ENCODE results near the gene MAB21L3.

MAB21L3 gene

GRCh38 chr1:116163533-116163932 is 52.3 kb downstream of the MAB21L3 start:
- DNase-seq (ENCODE audit: insufficient read length, low spot score) (no peak), FAIRE-seq (no peak)

- no peak for FAIRE-seq
- no peak for DNase-seq (ENCODE audit: insufficient read length, low spot score)
Measured at GRCh38 chr1:116164150-116164549, 53.0 kb downstream of the MAB21L3 start.

DNA sequence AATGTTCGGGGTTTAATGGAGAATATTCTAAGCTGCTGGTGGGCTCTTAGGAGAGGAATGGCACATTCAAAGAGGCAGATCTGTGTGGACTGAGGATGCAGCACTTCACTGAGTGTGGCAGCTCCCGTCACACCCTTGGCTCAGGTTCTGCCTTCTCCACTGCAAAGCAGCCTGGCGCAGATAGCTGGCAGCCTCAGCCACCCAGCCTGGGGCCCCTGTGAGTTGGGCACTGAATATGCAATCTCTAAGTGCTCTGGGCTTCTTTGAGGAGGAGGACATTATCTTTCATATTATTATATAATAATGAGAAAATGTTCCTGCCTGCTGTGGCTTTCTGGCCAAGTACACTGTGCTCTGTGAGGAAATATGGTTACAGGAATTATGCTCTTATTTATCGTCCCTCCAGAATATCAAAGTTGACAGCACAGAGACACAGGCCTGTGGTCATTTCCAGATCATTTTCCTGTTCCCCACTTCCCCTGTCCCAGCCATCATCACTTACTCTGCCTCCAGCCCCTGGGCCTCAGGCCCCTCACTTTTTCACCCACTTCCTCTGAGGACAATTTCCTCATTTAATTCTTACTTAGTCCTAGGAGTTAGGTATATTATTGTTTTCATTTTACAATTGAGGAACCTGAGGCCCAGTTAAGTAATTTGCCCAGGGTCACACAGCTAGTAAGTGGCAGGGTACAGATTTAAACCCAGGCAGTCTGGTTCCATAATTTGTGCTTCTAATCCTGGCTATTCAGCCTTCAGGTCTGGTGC is 53.6 kb downstream of the MAB21L3 start:
- FAIRE-seq: no peak
- DNase-seq (ENCODE audit: insufficient read length, low spot score): no peak

GRCh38 chr1:116165572-116165971 is 54.4 kb downstream of the MAB21L3 start:
- FAIRE-seq (no peak), DNase-seq (ENCODE audit: insufficient read length, low spot score) (no peak)

DNA sequence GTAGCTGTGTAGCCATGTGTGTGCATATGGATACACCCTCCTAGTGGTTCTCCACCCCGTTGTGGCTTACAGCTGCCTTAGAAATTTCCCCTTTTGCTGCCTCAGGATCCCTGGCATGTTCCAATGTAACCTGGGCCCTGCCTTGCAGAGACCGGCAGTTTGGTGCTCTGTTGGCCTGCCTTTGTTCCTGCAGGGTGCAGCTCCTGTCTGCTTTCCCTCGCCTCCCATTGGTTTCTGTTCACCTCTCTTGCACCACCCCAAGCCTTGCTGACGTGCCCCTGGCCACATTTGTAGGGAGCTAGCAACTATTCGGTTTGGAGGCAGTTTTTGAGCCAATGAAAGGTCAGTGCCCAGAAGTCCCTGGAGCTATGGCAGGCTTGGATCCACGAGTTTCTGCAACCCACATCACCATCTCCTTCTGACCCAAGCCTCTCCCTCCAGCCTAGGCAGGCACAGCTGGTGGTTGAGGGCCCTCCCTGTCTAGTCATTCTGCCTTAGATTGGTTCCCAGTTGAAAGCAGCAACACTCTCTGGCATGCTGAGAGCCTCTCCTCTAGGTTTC is 54.9 kb downstream of the MAB21L3 start:
- DNase-seq (ENCODE audit: insufficient read length, low spot score): no peak
- no peak for FAIRE-seq

DNA sequence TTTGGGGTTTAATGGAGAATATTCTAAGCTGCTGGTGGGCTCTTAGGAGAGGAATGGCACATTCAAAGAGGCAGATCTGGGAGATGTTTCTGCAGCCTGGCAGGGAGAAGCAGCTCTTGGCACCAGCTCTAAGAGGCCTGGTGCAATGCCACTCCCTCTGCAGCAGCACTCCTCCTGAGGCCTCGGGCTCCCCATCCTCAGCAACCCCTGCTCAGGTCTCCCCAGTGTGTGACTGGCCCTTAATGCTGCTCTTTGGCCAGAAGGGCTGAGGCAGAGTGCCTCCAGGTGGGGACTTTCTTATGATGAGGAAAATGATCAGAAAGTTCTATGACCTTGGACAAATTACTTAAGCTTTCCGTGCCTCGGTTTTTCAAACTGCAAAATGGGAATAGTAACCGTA is 55.5 kb downstream of the MAB21L3 start:
- no peak for FAIRE-seq
- no peak for DNase-seq (ENCODE audit: insufficient read length, low spot score)

DNA sequence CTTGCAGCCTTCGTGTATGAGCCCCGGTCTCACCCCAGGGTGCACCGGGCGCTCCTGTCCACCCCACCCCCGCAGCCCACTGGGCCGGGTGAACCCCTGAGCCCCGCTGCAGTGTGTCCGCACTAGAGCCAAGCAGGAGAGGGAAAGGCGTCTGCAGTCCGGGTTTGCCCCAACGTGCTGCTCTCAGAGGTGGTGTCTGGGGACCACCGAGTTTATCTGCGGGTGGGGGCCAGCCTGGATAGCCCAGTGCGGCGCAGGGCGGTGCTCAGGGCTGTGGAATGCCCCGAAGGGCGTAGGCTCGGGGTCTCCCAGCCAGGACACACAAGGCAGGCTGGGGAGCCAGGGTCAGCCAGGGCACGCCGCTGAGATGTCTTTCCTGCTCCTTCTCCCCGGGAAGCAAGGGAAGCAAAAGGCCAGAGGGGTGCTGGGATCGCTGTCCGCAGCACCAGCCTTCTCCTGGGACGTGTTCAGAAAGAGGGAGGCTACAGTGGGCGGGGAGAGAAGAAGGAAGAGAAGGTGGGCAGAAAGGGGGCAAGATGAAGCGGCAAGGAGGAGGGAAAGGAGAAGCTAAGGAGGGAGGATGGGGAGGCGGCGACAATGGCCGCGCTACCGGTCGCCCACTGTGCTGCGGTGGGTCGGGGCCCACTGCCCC is 56.6 kb downstream of the MAB21L3 start:
- DNase-seq (ENCODE audit: insufficient read length, low spot score): no peak
- FAIRE-seq: no peak

- no peak for FAIRE-seq
- DNase-seq (ENCODE audit: insufficient read length, low spot score): peak; percentile 13
Measured at GRCh38 chr1:116168277-116169032, 57.3 kb downstream of the MAB21L3 start.

GRCh38 chr1:116169898-116170297 is 58.7 kb downstream of the MAB21L3 start:
- FAIRE-seq: no peak
- no peak for DNase-seq (ENCODE audit: insufficient read length, low spot score)

DNA sequence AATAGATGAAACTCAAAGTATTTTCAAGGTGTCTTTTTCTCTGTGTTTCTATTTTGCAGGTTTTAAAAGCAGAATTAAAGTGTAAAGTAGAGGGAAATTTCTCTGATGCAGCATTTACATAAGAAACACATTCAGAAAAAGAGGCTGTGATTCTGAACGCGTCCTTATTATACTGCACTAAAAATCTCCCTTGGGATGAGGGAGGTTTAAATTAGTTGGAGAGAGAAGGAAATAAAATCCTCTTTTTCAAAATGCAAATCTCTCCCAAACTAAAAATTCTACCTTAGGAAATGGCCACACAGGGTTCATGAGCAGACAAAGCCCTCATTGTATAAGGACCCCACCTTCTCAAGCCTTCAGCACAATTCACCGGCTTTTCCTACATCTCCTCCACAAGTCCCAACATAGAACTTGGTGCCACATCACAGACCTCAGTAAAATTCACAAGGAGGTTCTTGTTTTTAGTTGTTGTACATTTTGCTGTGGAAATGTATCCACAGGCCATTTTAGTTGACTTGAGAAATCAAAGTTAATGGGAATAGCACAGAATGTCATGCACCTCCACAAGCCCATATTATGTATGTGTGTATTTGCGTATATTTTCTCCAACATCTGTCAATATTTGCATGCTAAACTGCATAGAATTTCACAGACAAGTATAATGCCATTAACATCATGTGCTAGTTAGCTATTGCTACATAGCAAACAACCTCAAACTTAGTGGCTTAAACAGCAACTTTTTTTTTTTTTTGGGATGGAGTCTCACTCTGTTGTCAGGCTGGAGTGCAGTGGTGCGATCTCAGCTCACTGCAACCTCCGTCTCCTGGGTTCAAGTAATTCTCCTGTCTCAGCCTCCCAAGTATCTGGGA is 59.8 kb downstream of the MAB21L3 start:
- FAIRE-seq (no peak), DNase-seq (ENCODE audit: insufficient read length, low spot score) (no peak)

DNA sequence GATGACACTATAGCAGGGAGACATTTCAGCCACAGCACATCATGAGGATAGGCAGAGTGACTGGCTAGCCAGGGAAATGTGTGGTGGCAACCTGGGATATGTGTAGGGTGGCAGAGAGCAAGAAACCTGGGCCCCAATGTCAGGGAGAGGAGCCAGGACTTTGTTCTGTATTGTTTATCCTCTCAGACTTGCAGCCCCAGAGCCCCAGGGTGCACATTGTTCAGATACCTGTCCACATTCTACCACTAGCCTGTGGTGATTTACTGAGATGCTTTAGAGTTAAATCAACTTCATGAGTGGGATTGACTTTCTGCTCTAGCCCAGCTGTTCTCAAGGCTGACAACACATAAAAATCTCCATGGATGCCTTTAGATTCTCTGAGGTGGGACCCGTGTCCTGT is 61.5 kb downstream of the MAB21L3 start:
- DNase-seq (ENCODE audit: insufficient read length, low spot score): no peak
- FAIRE-seq: no peak

DNA sequence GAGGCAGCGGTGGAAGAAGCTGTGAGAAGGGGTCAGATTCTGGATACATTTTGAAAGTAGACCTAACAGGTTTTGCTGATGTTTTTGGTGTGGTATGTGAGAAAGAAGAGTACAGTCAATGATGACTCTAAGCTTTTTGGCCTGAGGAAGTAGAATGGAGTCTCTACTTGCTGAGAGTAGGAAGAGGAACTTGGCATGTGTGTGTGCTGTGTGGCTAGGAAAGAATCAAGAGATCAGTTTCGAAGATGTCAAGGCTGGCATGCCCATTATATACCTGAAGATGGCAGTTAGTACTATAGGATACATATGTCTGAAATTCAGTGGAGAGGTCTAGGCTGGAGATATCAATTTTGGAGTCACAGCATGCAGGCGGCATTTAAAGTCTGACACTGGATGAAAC is 64.4 kb downstream of the MAB21L3 start:
- FAIRE-seq (no peak), DNase-seq (ENCODE audit: insufficient read length, low spot score) (no peak)

- no peak for DNase-seq (ENCODE audit: insufficient read length, low spot score)
- no peak for FAIRE-seq
Measured at GRCh38 chr1:116176306-116176789, 65.1 kb downstream of the MAB21L3 start.

DNA sequence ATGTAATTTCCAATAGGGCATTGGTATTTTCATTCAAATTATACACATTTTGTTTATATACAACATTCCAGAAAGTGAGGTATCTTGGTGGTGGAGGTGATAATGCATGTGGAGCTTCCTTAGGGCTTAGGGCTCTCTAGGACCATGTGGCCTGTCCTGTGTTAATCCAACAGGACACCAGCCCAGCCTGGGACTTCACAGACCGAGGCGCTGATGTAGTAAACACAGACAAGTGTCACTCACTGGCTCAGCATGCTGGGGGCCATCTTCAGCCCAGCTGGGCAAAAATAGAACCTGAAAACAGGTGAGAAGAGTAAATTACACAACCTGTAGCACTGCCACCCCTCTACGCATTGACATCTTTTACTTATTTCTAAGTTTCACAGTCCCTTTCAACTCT is 66.7 kb downstream of the MAB21L3 start:
- FAIRE-seq (no peak), DNase-seq (ENCODE audit: insufficient read length, low spot score) (no peak)

GRCh38 chr1:116178837-116179236 is 67.6 kb downstream of the MAB21L3 start:
- FAIRE-seq (no peak), DNase-seq (ENCODE audit: insufficient read length, low spot score) (no peak)

GRCh38 chr1:116179419-116179818 is 68.2 kb downstream of the MAB21L3 start:
- no peak for DNase-seq (ENCODE audit: insufficient read length, low spot score)
- no peak for FAIRE-seq

- DNase-seq (ENCODE audit: insufficient read length, low spot score) (no peak), FAIRE-seq (no peak)
Measured at GRCh38 chr1:116179964-116180363, 68.8 kb downstream of the MAB21L3 start.

DNA sequence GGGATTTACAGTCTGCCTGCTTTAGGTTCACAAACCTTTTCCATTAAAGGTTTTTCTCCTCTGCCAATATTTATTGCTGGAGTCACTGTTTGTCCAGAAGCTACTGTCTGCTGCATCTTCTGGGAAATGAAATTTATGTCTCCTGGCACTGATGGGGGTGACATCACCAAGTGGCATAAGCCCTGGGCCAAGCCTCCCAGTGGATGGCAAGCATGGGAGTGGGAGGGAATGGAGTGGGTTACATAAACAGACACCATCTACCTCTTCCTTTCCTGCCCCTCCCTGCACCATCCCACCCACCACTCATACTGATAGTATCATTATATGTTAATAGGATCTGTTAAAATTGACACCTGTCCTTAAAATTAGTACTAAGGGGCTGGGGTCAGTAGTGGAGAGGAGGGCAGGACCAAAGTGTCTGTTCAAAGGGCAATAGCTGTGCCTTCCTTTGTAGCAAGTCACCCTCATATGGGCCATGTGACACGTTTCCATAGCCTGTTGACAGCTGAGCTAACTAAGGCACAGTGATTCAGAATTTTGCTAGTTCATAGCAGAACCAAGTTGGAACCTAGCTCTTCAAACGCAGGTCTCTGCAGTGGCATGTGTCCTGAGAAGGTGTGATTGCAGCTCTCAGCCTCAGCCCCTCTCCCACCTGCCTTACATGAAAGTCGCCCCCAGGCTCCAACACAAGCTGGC is 71.0 kb downstream of the MAB21L3 start:
- no peak for DNase-seq (ENCODE audit: insufficient read length, low spot score)

More for the DNA sequence above, 71.0 kb downstream of the MAB21L3 start:
- FAIRE-seq: no peak

Measured in HTR-8/SVneo (cell line).